NB4 (cell line): Measurements from ENCODE around the gene STIM2.

Experiments
- CTCF ChIP-seq: IDR thresholded peaks from one replicate; pipeline ENCODE4 v1.5.1; 2012; ENCODE audit warnings: low read depth, low read length
- POLR2A ChIP-seq: IDR thresholded peaks from 2 replicates; pipeline ENCODE4 v1.6.1; 2011; ENCODE audit warnings: mild to moderate bottlenecking; ENCODE audit not compliant: insufficient read length; ENCODE audit errors: extremely low read depth

- TF ChIP-seq CTCF (no peak), POLR2A (no peak)
Observed at GRCh38 chr4:26985873-26986272, 125.2 kb downstream of the STIM2 start.
